ENCODE data around the gene LMNA.

LMNA gene

DNA sequence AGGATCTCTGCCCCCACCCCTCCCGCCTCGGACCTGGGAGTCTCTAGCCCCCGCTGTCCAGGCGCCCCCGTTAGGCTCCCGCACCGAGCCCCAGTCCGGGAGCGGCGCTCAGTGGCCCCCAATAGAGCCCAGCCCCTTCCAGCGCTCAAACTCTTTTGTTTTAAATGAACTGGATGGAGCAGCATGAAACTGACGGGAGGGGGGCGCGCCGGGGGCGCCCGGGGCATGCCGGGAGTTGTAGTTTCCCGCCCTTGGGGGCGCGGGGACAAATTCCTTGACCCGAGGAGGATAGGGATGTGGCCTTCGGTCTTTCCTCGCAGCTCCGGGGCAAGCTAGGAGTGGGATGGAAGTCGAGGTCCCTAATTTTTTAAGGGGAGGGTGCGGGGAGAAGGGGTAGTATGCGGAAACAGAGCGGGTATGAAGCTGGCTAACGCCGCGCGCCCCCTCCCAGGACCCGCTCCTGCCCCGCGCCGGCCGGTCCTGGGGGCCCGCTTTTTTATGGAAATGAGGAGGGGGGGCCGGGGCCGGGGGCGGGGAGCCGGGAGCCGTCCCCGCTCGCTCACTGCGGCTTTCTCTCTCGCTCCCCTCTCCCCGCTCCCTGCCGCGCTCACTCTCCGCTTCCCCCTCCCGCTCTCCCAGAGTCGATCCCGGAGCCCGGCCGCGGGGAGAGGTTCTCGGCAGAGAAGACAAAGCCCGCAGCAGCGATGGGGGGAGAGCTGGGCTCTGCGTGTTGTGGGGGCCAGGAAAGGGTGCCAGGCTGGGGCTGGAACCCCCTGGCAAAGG lies 32.0 kb upstream of the LMNA start, which contains the start of gene MEX3A:
Gene MEX3A (minus strand): TSS at position 157 of the 783 bp plus-strand sequence. CDS start 467 bp downstream, outside the sequence.
- DNase-seq (ENCODE audit: low spot score): peak; percentile 51

DNA sequence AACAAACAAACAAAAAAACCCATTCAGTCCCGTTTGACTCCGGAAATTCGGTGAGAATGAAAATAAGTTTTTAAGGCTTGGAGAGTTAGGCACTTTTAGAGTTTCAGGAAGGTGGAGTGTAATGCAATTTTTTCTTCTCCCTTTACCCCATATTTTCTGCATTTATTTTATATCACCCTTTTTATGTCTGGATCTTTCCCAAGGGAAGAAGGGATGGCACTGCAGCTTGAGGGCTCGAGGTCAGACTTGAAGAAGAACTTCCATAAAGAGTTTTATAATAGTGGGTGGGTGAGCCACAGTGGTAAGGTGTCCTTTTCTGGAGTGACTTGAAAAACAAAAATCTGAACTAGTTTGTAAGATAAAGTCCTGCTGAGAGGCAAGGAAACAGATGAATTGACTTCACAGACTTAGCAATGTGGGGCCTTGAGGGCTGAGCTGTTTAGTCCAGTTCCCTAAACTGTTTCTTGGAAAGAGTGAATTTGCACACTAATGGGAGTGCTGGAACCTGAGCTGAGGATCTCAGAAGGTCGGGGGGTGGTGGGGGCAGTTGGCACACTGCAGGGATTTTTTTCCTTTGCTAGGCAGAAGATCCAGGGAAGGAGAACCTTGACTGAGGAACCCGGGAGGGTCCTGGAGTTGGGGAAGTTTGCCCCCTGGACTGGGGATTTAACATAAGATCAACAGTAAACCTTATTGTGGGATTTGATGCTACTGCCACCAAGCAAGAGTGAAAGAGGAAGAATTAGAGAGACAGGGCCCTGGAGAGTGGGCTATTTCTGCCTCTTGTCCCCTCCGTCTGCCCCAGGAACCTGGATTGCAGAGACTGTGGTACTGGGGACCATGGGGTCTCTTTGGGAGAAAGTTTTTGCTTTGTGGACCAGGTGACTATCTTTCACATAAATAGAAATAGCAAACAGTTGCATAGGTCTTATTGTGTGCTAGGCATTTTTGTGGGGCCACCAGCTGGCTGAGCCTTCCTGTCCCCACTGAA lies 30.4 kb upstream of the LMNA start:
- DNase-seq (ENCODE audit: low spot score): no peak

- no peak for DNase-seq (ENCODE audit: low spot score)
These were observed 28.3 kb upstream of the LMNA start for GRCh38 chr1:156086256-156086662.

DNA sequence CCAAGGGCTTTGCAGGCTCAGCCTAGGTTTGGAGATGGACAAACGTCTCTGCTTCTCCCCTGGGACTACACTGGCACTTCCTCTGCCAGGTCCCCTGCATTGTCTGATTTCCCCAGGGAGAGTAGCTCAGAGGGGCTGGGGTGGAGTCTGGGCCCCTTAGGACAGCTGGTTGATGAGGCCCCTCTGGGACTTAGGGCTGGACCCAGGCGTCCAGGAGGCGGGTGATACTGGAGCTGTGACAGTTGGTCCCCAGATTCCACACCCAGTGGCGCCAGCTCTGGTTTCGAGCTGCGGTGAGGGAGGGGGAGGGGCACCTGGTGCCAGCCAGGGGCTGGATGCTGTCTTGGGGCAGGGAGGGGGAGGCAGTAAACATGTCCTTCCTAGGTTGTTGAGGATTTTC lies 24.8 kb upstream of the LMNA start:
- DNase-seq (ENCODE audit: low spot score): no peak

GRCh38 chr1:156090138-156090839 lies 24.2 kb upstream of the LMNA start:
- no peak for DNase-seq (ENCODE audit: low spot score)

DNA sequence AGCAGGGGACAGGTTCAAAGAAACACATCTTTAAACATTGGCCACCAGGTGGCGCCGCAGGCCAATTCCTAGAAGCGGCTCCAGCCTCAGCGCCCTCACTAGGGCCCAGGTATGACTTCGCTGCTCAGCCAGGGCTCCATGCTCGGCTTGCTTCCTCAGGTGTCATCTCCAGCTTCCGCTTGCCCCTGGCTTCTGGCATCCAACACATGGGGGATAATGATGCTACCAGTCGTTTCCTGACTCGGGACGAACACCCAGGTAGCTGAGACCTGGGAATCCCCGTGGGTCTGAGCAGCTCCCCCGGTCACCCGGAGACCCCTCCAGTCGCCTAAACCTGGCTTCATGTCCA lies 23.7 kb upstream of the LMNA start:
- peak; percentile 91 for DNase-seq (ENCODE audit: low spot score)

GRCh38 chr1:156091610-156092009 lies 22.9 kb upstream of the LMNA start:
- DNase-seq (ENCODE audit: low spot score): no peak

DNA sequence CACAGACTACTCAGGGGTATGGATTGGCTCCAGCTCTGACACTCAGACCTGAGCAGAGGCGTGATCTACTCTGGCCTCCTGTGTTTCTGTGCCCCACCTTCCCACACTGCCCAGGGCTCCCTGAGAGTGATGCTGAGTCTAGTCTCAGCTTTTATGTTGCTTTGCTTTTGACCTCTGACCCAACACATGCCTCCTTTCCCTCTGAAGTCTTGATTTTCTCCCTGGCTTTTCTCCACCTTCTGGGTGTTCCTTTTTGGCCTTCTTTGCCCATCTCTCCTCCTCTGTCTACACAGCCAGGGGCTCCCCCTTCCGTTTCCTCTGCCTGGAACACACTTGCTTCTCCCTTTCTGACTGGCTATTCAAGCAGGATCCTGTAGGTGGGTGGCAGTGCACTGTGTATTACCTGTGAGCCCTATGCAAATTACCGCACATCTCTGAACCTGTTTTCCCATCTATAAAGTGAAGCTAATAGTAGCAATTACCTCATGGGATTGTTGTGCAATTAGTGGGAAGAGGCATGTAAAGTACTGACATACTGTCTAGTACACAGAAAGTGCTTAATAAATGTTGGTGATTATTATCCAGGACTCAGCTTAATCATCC lies 18.5 kb upstream of the LMNA start:
- DNase-seq (ENCODE audit: low spot score): no peak

DNA sequence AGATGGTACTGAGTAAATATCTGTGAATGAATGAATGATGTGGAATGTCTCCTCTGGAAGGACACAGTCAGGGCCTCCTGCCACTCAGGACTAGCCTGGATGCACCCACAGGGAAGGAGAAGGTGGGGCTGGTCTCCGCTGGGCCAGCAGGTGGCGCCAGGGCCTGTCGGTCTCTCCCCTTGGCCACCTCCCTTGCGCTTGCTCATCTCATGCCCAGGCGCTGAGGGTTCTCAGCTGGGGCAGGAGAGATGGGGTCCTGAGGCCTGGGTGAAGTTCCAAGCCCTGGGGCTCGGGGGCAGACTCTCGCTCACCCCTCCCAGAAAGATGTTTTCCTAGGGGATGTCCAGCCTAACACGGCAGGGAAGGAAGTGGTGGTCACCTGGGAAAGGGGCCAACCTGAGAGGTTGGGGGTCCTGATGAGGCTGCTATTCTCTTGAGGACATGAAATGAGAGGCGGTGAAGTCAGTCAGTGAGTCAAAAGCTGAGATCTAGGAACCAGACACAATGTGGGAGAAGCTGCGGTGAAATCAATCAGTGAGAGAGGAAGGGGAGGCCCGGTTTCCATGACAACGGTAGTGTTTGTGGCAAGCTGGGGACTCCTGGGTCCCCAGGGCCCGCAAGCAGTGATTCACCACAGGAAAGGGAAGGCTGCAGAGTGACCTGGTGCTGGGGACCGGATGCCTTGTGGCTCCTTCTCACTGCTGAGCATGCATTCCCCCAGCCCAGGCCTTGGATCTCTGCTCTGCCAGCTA lies 17.7 kb upstream of the LMNA start:
- DNase-seq (ENCODE audit: low spot score): peak; percentile 98

GRCh38 chr1:156097499-156098178 lies 16.9 kb upstream of the LMNA start:
- no peak for DNase-seq (ENCODE audit: low spot score)

DNA sequence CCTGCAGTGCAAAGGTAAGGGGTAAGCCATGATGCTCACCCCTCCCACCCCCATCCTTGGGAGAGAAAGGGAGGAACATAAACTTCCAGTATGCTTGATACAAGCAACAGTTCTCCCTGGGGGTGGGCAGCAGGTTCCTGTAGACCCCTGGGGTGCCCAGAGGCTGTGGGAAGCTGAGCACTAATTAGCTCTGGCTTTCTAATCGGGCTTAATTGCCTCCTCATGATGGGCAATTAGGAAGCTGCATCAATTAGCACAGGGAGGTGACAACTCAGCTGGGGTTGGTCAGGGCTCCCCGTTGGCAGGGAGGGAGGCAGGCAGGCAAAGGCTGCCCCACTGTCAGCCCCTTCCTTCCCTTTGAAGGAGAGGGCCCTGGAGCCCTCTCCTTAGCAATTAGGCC lies 15.7 kb upstream of the LMNA start:
- no peak for DNase-seq (ENCODE audit: low spot score)

- no peak for DNase-seq (ENCODE audit: low spot score)
These were observed 15.2 kb upstream of the LMNA start for GRCh38 chr1:156099282-156099681.

GRCh38 chr1:156100205-156100995 lies 14.1 kb upstream of the LMNA start:
- DNase-seq (ENCODE audit: low spot score): no peak

DNA sequence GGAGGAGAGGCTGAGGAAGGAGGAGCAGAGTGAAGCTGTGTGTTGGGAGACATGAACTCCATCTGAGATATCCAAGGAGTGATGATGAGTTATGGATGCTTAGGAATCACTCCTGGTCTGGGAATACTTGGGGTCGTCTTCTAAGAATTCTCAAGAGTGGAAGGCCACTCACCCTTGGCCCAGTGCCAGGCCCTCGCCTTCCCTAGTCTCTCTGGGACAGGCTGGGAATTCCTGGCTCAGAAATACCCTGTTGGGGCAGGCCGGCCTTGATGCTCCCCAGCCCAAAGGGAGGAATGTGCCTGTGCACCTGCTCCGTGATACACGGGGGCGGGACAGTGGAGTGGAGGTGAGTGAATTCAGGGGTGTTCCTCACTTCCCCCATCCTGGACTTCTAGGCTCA lies 12.6 kb upstream of the LMNA start:
- no peak for DNase-seq (ENCODE audit: low spot score)

DNA sequence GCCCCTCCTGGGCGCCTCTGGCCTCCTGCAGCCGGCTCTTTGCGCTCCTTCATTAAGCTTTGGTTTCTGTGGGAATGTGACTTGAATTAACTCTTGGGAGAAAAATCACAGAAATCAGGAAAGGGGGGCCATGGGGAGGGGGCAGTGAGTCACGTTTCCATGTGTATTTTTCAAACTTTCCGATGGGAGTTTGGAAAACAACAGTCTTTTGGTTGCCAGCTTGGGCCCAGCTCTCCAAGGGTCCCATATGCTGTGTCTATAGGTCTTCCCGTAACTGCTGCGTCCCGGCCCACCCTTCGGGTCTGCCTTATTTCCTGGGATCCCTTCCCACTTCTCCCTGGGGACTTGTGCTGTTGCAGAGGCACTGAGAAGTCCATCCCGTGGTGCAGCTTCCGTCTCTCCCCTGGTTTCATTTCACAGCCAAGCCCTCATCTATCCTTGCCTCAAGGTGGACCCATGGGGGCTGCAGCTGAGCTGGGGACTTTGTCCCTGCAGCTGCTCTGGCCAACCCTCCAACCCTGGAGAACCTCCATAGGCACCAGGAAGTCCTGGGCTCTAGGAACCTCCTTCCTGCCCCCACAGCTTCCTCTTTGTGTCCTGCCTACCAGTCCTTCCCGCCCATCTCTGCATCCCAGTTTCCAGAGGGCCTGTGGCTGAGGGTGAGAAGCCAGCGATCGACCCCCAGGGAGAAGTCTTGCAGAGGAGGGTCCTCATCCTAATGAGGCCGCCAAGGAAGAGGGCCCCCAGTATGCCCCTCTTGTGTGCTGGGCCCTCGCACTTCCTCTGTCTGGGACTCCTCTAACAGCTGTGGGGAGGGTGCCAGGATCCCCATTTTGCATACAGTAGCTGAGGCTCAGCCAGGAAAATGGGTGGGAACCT lies 11.6 kb upstream of the LMNA start:
- DNase-seq (ENCODE audit: low spot score): no peak

- DNase-seq (ENCODE audit: low spot score): peak; percentile 70
These were observed 11.0 kb upstream of the LMNA start for GRCh38 chr1:156103521-156103947.

DNA sequence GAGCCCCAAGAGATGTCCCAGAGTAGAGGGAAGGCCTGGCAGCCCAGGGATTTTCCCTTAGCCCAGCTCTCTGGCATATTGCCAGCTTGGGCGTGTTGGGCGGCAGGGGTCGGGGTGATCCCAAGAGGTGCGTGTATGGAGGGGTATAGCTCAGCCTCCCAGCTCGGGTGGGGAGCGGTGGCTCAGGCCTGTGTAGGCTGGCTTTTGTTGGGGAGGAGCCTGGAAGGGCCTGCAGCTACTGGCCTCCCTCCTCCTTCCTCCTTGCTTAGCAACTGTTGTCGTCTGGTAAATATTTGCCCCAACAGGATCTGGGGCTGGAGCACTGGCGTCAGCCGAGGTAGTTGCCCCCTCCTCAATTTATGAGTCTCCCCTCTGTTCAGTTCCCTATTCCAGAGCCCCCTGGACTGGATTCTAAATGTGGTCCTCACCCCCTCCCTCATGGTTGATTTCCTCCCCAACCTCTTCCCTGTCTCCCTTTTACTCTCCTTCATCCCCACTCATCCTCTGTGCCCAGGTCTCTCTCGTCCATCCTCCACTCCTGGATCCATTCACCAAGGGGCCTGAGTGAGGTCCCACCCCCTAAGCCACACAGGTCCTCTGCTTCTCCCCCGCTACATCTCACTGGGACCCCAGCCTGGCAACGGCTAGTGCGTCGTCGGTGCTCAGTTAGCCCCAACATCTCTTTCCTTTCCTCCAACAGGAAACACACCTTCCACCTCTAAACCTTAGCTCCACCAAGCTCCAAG lies 10.3 kb upstream of the LMNA start:
- DNase-seq (ENCODE audit: low spot score): peak; percentile 86

Measured in CD4-positive, alpha-beta T cell treated with Interleukin-2 at 100 ng/mL for 4 hours (primary cell).